Muscle of leg (tissue), 11 donors: ENCODE measurements around the gene CUBN. TPM values are rescaled to one million over a fixed set of nuclear protein-coding genes. Genes with fewer than 3 reads are reported as not detected.

ENCODE experiments used
- DNase-seq: peaks from one replicate; pipeline ENCODE4 v3.0.0; 2013
- H3K27ac ChIP-seq: one replicate; pipeline ENCODE4 v1.5.1; 2013; ENCODE audit warnings: mild to moderate bottlenecking, low read length, control low read depth
- H3K27me3 ChIP-seq: one replicate; pipeline ENCODE4 v1.6.1; 2013; ENCODE audit warnings: low read length; ENCODE audit not compliant: control insufficient read depth, insufficient read depth
- H3K36me3 ChIP-seq: one replicate; pipeline ENCODE4 v1.6.1; 2013; ENCODE audit warnings: low read length; ENCODE audit not compliant: control insufficient read depth, insufficient read depth
- H3K4me1 ChIP-seq: one replicate; pipeline ENCODE4 v1.6.1; 2013; ENCODE audit warnings: low read length; ENCODE audit not compliant: control insufficient read depth, insufficient read depth
- H3K4me3 ChIP-seq: one replicate; pipeline ENCODE4 v1.5.1; 2013; ENCODE audit warnings: low read length, control low read depth
- H3K9me3 ChIP-seq: replicated peaks from 2 replicates; pipeline ENCODE4 v1.6.1; 2013; ENCODE audit warnings: low read depth, low read length; ENCODE audit not compliant: control insufficient read depth
- WGBS: methylation state at CpG from one replicate; pipeline ENCODE4 v1.1.5; 2013; ENCODE audit warnings: missing lambda C conversion rate; ENCODE audit not compliant: insufficient coverage; 5-methylcytosine and 5-hydroxymethylcytosine counted together
- polyA plus RNA-seq, 8 donors: library from polyadenylated mRNA; unstranded; fragments of 120-200 nt; gene quantifications; one replicate each; pipeline versions ENCODE4 v1.2.1 to v1.2.3, GENCODE V29; 2013; ENCODE audit warnings: inconsistent platforms in 1 of 8, low replicate concordance in 1 of 8; ENCODE audit not compliant: insufficient read length in 8 of 8, insufficient read depth in 1 of 8
- total RNA-seq: library from RNA; stranded (reverse); fragments of 120-200 nt; gene quantifications from one replicate; pipeline ENCODE4 v1.2.4, GENCODE V29; 2013

Gene CUBN
- total and polyA plus RNA-seq, 9 donors: 1.4 to 5.0 (median 2.0) TPM

DNA sequence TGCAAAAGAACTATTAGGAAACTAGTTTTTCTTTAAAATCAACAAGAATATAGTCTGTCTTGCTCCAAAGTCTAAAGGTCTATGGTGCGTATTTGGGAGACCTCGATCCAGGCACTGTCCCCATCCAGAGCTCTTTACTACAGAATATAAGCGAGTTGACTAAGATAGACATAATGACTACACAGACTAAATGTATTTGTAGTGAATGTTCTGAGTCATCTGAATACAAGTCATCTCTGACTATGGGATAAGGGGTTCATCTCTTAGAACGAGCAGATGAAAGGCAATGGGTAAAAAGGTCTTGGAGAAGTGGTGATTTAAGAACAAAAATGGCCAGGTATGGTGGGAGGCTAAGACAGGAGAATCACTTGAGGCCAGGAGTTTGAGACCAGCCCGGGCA lies 176.3 kb downstream of the CUBN start:
- DNase-seq: no peak
- Histone ChIP-seq H3K4me3 (no peak overlapping the region), H3K4me1 (peaks cover 28% of the 10 kb centered on the region), H3K9me3 (no peaks in the 10 kb centered on the region), H3K36me3 (no peaks in the 10 kb centered on the region), H3K27me3 (no peaks in the 10 kb centered on the region), H3K27ac (peak overlapping the region; percentile 67)
- WGBS: 83% methylated on average over 2 of the region's 5 CpGs

DNA sequence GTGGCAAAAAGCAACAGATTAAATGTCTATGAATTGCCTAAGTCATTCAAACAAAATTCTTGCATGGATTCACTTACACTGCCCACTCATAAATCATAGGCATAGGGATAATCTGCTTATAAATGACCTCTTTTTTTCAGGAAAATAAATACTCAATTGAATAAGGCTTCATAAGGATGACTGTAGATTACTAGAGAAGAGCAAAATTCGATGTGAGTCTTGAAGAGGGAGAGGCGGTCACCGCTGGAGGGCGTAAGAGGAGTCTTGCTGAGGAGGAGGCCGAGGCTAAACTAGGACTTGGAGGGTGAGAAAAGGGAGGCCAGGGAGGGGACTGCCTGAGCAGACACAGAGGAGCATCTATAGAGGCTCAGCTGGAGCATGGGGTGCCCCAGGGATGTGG lies 177.0 kb downstream of the CUBN start:
- Histone ChIP-seq H3K27me3 (no peaks in the 10 kb centered on the region), H3K4me3 (no peak overlapping the region), H3K4me1 (peaks cover 29% of the 10 kb centered on the region), H3K9me3 (no peaks in the 10 kb centered on the region), H3K36me3 (no peaks in the 10 kb centered on the region), H3K27ac (peak overlapping the region; percentile 67)
- WGBS: 85% methylated on average over 5 of the region's 5 CpGs
- DNase-seq: no peak

DNA sequence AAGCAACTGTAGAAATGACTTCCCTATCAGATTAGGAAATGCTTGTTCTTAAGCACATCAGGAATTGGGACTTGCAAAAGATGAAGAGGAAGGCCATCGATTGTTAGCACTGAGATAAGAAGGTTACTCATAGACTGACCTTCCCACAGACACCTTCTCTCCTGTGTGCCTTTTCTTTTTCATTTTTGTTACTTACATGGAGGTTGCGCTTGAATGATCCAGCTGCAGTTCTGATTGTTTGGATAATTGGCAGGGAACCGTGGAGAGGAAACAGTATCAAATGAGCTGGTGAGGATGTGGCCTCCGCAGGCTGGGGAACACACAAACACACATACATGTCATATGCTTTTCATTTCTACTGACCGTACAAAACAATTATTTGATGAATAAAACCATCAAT lies 177.5 kb downstream of the CUBN start:
- Histone ChIP-seq H3K36me3 (no peaks in the 10 kb centered on the region), H3K27me3 (no peaks in the 10 kb centered on the region), H3K4me3 (no peak overlapping the region), H3K4me1 (peaks cover 32% of the 10 kb centered on the region), H3K9me3 (no peaks in the 10 kb centered on the region), H3K27ac (peak overlapping the region; percentile 67)
- no peak for DNase-seq
- WGBS: no CpG with 5 or more reads among the region's 5 CpGs

DNA sequence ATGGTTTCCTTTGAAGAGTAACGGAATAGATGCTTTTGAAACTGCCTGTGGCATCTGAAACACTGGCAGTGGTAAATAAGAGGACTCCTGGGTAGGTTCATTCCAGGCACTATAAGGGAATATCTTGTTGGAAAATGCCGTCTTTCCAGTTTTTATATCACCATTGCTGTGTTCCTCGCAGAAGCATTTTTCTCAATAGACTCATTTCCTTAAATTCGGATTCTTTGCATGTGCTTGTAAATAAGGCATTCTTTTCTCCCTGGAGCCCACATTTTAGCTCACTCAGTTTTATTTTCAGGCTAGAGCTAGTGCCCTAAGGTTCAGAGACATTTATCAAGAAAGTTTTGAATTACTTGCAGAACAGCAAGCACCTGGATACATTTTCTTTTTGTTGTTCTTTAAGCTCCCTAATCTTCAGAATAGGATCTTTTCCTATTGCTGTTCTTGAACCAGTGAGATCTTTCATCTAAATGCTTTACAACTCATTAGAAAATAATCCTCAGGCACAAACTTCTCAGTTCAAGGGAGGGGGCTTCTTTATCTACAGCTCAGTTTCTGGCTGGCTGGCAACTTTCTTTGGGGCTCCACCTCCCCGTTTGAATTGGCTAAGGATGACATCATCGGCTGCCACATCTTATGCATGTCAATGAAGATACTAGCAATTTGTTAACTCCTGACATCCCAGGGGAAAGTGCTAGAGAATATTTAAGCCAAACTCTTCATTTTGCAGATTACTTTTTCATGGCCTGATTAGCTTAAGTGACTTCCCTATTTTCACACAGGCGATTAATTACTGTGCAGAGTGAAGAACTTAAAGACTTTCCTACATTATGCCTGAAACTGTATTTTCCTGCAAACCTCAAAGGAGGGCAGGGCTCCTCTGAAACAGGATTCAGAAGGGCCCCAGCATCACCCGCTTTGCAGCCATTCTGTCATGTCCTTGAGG lies 178.7 kb downstream of the CUBN start:
- peak overlapping the region; percentile 67 for H3K27ac ChIP-seq
- WGBS: 71% methylated on average over 1 of the region's 8 CpGs
- DNase-seq: peak; percentile 90

DNA sequence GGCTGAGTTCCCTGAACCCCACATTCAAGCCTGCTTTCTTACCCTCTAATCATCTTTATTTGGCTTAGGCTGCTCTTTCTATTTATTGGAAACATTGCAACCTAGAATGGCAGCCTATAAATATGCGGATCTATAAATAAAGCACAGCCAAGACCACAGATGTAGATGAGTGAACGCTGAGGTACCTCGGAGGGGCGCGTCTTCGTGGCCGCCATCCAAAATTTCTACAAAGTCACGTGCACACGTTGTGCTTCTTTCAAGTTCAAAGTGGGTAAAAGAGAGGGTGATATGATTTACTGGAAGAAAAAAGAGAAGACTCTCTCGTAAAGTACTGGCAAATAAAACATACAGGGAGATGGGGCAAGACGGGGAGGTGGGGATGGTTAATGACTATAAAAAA lies 179.8 kb downstream of the CUBN start:
- WGBS: 62% methylated on average over 7 of the region's 11 CpGs

More for the DNA sequence above, 178.7 kb downstream of the CUBN start:
- Histone ChIP-seq H3K4me3 (no peak overlapping the region), H3K4me1 (peaks cover 33% of the 10 kb centered on the region), H3K9me3 (no peaks in the 10 kb centered on the region), H3K27me3 (no peaks in the 10 kb centered on the region), H3K36me3 (no peaks in the 10 kb centered on the region)

DNA sequence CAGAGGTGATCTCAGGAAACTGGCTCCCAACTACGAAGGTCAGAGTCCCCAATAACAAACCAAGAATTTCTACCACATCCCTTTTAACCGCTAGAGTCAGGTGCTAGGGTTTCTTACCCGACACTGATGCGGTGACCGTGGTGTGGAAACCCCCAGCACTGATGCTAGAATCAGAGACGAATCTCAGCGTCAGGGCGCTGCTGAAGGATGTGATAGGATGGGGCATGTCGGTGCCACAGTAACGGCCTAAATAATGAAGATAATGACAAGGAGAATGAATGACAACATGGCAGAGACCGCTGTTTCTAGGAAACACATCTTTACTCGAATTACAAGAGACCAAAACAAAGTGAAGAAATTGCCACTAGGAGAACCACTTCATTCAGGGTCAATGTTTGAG lies 181.2 kb downstream of the CUBN start:
- Histone ChIP-seq H3K27ac (no peak overlapping the region), H3K4me1 (peaks cover 40% of the 10 kb centered on the region), H3K27me3 (no peaks in the 10 kb centered on the region), H3K36me3 (no peaks in the 10 kb centered on the region), H3K4me3 (no peak overlapping the region), H3K9me3 (no peaks in the 10 kb centered on the region)
- no peak for DNase-seq
- WGBS: 94% methylated on average over 9 of the region's 12 CpGs

More for the DNA sequence above, 179.8 kb downstream of the CUBN start:
- no peaks in the 10 kb centered on the region for H3K9me3 ChIP-seq
- H3K4me1 ChIP-seq: peaks cover 39% of the 10 kb centered on the region
- no peak overlapping the region for H3K4me3 ChIP-seq
- DNase-seq: no peak
- no peaks in the 10 kb centered on the region for H3K36me3 ChIP-seq
- no peak overlapping the region for H3K27ac ChIP-seq
- no peaks in the 10 kb centered on the region for H3K27me3 ChIP-seq

DNA sequence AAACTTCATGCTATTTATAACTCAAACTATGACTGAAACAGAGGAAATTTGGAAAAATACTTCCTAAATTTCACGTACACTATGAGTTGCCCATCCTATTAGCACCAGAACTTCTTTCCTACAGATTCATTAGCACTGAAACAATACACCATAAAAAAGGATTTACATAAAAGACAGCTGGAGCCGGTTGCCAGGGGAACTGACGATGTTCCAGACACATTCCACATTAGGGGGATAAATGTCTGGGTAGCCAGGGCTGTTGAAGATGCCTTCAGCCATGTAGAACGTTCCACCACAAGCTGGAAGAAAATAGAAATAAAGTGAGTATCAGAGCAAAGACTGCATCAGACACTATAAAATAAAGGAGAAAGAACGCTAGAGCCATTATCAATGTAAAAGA lies 182.5 kb downstream of the CUBN start:
- no peaks in the 10 kb centered on the region for H3K9me3 ChIP-seq
- peak; percentile 68 for DNase-seq
- H3K36me3 ChIP-seq: no peaks in the 10 kb centered on the region
- no peaks in the 10 kb centered on the region for H3K27me3 ChIP-seq
- H3K27ac ChIP-seq: peak overlapping the region; percentile 22
- H3K4me3 ChIP-seq: no peak overlapping the region
- H3K4me1 ChIP-seq: peaks cover 36% of the 10 kb centered on the region
- no CpG with 5 or more reads among the region's 5 CpGs for WGBS

DNA sequence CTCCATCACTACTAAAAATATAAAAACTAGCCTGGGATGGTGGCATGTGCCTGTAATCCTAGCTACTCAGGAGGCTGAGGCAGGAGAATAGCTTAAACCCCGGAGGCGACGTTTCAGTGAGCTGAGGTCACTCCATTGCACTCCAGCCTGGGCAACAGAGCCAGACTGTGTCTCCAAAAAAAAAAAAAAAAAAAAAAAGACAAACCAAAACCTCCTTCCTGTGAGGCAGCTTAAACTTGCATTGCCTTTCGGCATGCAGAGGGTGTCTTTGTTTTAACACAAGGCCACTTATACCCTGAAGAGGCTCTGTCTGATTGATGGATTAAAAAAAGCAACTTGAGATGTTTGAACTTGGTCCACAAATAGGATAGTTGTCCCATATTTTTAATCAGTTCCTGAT lies 184.0 kb downstream of the CUBN start:
- no peaks in the 10 kb centered on the region for H3K9me3 ChIP-seq
- H3K36me3 ChIP-seq: no peaks in the 10 kb centered on the region
- peak; percentile 64 for DNase-seq
- H3K4me1 ChIP-seq: peaks cover 28% of the 10 kb centered on the region
- H3K27me3 ChIP-seq: no peaks in the 10 kb centered on the region
- H3K27ac ChIP-seq: peak overlapping the region; percentile 86
- H3K4me3 ChIP-seq: no peak overlapping the region
- WGBS: no CpG with 5 or more reads among the region's 4 CpGs

DNA sequence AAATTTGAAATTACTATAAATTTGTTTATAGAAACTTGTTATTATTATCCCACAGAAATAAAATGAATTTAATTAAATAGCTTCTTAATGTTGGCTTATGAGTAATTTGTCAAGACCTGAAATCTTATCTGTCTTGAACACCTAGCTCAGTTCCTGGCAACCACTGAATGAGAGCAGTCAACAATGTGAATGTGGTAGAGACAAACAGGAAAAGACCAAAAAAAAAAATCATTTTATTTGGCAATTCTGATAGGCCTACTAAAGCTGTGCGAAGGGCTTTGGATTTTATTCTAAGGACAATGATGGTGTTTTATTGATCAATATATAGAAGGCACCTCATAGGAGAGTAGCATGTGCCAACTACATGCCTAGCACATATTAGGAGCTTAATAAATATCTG lies 184.6 kb downstream of the CUBN start:
- no CpG with 5 or more reads among the region's 1 CpG for WGBS

DNA sequence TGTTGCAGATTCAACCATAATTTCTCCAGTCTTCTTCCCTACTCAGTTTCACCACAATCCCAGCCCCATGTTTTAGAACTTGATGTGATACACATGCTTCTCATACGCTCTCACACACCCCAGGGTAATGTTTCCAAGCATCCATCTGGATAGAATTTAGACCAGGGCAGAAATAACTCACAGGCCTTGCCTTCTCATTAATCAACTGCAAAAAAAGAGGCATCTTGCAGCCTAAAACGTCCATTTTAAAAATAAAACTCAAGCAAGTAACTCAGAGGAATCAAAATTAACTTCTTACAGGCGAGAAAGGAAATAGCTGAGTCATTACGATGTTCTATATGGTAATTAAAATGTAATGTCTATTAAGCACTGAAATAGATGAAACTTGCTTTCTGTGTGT lies 185.2 kb downstream of the CUBN start:
- H3K4me3 ChIP-seq: no peak overlapping the region
- no peaks in the 10 kb centered on the region for H3K9me3 ChIP-seq
- no peaks in the 10 kb centered on the region for H3K36me3 ChIP-seq
- 11% methylated on average over 1 of the region's 4 CpGs for WGBS
- no peaks in the 10 kb centered on the region for H3K27me3 ChIP-seq
- peak; percentile 96 for DNase-seq
- H3K27ac ChIP-seq: peak overlapping the region; percentile 86
- H3K4me1 ChIP-seq: peaks cover 24% of the 10 kb centered on the region

More for the DNA sequence above, 184.6 kb downstream of the CUBN start:
- Histone ChIP-seq H3K4me1 (peaks cover 28% of the 10 kb centered on the region), H3K9me3 (no peaks in the 10 kb centered on the region), H3K27me3 (no peaks in the 10 kb centered on the region), H3K4me3 (no peak overlapping the region), H3K36me3 (no peaks in the 10 kb centered on the region), H3K27ac (peak overlapping the region; percentile 86)
- peak; percentile 33 for DNase-seq
